ENCODE data around the gene DGLUCY.
A peak's percentile ranks its signal among the peaks of the same experiment; 100 is the strongest.
"Not testable (repeated sequence)": the region's sequence is repeated elsewhere in the genome, so short reads cannot be mapped to it uniquely, and the experiment has no call there.

DGLUCY gene

DNA sequence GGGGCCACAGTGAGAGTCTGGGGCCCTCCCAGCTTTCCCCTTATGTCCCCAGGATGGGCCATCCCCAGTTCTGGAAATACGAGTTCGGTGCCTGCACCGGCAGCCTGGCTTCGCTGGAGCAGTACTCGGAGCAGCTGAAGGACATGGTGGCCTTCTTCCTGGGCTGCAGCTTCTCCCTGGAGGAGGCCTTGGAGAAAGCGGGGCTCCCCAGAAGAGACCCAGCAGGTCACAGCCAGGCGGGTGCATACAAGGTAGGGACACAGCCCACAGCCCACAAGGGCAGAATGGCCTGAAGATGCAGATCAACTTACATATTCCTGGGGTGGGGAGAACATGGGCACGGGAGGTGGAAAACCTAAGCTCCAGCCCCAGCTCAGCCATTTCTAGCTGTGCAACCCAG, 56.1 kb downstream of the DGLUCY start:
- DNase-seq (ENCODE audit: low spot score): no peak

- no peak for DNase-seq (ENCODE audit: low spot score)
Measured at GRCh38 chr14:91170504-91171121, 56.7 kb downstream of the DGLUCY start.

DNA sequence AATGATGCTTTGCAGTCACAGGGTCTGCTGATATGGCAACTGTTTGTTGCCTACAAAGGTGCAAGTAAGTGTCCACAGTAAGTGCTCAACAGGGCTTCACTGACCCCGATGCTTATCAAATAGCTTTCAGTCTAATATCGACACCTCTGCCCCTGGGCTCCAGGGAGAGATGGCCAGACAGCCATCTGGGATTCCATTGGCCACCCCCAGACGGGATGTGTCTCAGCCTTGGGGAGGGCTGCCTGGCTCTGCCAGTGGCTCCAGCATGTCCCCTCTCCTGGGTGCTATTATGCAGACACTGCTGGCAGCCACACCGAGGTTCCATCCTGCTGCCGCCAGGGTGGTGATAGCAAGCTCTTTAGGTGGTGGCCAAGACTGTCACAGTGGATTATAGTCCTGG, 57.4 kb downstream of the DGLUCY start:
- DNase-seq (ENCODE audit: low spot score): no peak

DNA sequence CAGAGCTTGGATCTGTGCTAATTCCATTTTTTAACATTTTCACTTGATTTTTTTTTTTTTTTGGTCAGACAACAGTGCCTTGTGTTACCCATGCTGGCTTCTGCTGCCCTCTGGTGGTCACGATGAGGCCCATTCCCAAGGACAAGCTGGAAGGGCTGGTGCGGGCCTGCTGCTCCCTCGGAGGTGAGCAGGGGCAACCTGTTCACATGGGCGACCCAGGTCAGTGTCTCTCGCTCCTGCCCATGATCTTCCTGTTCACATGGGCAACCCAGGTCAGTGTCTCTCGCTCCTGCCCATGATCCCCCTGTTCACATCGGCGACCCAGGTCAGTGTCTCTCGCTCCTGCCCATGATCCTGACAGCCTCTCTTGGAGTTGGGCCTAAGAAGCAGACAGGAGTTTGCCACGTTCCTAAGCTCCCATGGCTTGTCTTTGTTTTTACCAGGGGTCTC, 59.4 kb downstream of the DGLUCY start:
- DNase-seq (ENCODE audit: low spot score): peak; percentile 80

GRCh38 chr14:91173904-91174303, 60.0 kb downstream of the DGLUCY start:
- no peak for DNase-seq (ENCODE audit: low spot score)

DNA sequence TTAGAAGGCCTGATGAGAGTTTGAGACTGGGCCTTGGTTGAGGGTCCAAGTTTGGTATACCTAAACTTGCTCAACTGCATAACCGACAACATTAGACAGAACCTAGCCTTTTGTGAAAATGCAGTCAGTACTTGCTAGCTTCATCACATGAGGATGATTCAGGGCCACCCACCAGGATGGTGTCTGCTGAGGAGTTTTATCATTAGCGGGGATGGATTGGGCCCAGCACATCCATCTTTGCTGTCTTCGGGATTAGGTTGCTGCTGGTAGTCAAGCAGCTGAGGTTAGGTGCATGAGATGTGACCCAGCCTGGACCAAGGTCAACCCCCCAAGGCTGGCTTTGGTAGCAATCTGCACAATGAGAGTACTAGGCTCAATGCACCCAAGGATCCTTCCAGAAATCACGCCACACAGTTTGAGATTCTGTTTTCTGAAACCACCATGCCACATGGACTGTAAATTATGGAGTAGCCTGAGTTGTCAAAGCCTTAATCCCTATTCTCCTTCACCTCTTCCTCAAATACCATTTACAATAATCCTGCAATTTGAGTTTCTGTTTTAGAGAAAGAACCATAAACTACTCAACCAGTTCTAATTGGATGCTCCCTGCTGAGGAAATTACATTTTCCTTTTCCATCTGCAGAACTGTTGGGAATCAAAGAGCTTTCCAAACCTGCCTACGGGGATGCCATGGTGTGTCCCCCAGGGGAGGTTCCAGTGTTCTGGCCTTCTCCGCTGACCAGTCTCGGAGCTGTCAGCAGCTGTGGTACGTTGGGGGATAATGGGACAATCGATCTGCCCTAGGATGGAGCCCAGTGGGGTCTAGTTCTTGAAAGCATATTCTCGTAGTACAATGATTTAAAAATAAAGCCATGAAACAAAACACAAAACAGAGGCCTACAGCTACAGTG, 61.7 kb downstream of the DGLUCY start:
- DNase-seq (ENCODE audit: low spot score): no peak

DNA sequence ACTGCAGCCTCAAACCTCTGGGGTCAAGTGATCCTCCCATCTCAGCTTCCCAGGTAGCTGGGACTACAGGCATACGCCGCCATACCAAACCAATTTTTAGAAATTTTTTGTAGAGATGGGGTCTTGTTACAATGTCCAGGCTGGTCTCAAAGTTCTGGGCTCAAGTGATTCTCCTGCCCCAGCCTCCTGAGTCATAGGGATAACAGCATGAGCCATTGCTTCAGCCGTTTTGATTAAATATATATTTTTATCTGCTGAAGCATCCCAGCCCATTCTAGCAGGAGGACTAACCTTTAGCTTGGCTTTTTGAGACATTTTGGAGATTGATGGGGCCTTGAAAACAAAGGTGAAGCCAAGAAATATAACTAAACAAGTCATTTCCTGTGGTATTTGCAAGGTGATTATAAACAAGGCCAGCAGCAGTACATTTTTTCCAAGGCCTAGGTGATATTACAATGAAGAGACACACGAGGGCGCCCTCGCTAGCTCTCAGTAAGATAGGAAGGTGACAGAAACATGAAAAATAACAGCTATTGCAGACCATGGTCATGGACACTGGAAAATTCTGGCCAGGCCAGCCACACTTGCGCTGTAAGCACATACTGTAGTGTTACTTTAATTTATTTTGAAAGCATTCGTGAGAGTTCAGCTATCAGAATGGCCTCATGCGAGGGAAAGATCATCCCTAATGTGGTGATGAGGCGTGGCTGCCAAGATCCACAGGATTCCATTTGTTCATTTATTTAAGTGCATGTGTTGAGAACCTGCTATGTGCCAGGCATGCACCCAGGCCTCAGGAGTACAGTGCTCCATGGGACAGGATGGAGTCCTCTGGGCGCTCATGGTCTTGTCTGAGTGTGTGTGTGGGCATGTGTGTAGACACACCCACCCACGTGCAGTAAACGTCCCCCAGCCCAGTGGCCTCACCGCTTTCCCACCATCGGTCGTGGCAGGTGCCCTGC, 63.5 kb downstream of the DGLUCY start:
- peak; percentile 81 for DNase-seq (ENCODE audit: low spot score)

- DNase-seq (ENCODE audit: low spot score): no peak
Measured at GRCh38 chr14:91180611-91181010, 66.7 kb downstream of the DGLUCY start.

DNA sequence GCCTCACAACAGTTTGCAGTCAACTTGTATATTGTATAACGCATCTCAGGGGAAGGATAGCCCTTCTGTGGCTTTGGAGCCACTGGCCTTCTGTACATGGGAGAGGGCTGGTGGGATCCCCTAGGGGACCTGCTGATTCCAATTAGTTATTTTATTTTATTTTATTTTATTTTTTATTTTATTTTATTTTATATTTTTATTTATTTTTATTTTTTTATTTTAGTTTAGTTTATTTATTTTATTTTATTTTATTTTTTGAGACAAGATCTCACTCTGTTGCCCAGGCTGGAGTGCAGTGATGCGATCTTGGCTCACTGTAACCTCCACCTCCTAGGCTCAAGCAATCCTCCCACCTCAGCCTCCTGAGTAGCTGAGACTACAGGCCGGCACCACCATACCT, 68.9 kb downstream of the DGLUCY start:
- DNase-seq (ENCODE audit: low spot score): not testable (repeated sequence)

GRCh38 chr14:91184559-91184958, 70.7 kb downstream of the DGLUCY start:
- DNase-seq (ENCODE audit: low spot score): no peak

DNA sequence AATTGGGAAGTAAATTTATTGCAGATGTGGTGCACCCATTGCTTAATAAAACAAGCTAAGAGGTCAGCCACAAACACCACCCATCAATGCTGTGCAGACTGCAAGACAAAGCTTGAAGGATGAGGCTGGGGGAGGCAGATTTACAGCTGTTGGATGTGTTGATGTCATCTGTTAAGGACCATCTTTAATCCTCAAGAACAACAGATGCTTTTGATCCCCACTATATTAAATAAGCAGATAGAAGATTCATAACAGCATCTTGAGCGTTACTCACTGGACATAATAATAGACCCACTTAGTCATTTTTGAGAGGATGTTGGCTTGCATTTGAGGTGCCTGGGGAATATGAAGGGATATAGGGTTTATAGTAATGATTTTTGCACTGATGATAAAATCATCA, 71.8 kb downstream of the DGLUCY start:
- DNase-seq (ENCODE audit: low spot score): no peak

DNA sequence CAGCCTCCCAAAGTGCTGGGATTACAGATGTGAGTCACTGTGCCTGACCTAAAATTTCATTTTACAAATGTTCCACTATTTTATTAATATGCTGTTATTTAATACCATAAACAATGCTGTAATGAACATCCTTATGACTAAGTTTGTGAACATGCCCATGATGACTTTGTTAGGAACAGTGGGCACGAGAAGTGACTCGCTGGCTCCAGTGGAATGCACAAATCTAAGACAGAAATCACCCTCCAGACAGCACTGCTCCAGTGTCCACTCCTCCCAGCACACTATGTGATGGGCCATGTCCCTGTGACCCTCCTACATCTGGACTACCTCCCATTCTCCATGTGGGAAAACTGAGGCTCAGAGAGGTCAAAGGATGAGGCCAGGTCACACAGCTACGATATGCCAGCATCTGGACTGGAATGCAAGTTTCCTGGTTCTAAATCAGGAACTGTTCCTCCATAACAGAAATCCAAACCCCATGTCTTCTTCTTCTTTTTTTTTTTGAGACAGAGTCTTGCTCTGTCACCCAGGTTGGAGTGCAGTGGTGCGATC, 72.7 kb downstream of the DGLUCY start:
- no peak for DNase-seq (ENCODE audit: low spot score)

GRCh38 chr14:91187271-91187670, 73.4 kb downstream of the DGLUCY start:
- DNase-seq (ENCODE audit: low spot score): no peak

DNA sequence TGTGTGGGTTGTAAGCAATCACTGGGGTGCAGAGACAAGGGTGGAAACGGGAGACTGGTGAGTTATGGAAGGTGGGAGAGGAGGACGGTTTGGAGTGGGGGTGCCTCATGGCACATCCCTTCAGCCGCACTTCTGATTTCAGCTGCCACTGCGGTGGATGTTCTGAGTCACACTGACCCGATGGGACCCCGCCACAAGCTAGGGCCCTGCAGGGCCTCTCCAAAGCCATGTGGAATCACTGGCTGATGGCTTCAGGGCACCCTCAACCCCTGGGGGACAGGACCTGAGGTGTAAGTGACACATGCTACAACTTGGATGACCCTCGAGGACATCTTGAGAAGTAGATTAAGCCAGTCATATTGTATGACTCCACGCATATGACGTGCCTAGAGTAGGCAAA, 77.0 kb downstream of the DGLUCY start:
- DNase-seq (ENCODE audit: low spot score): no peak

DNA sequence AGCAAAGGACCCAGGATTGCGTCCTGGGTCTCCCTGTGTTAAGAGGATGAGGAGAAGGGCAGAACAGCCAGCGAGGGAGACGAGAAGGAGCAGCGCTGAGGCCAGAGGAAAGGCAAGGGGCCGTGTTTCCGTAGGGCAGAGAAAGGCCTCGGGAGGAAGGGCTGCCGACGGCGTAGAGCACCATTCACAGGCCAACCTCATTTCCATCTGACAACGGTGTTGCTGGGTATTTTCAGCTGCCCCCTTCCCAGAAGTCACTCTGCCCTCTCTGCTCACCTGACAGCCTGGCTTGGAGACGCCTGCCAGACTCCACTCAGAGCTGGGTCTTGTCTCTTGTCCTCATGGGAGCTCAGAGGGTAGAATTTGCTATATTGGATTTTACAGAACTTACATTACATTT, 79.2 kb downstream of the DGLUCY start:
- DNase-seq (ENCODE audit: low spot score): no peak

DNA sequence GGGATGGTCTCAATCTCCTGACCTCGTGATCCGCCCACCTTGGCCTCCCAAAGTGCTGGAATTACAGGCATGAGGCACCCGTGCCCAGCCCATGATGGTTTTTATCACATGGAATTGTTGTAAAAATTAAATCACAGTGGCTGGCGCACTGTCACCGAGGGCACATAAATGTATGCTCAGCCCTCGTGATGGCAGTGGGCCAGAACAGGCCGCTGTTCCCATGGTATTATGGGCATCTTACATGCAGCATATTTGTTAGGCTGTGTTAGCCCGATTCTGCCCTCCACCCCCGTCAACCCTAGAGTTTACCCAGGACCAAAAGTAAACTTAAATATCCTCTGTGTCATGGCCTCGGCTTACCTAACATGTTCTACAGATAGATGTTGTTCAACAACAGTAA, 82.0 kb downstream of the DGLUCY start:
- DNase-seq (ENCODE audit: low spot score): no peak

- DNase-seq (ENCODE audit: low spot score): no peak
Measured at GRCh38 chr14:91197631-91198030, 83.8 kb downstream of the DGLUCY start.

DNA sequence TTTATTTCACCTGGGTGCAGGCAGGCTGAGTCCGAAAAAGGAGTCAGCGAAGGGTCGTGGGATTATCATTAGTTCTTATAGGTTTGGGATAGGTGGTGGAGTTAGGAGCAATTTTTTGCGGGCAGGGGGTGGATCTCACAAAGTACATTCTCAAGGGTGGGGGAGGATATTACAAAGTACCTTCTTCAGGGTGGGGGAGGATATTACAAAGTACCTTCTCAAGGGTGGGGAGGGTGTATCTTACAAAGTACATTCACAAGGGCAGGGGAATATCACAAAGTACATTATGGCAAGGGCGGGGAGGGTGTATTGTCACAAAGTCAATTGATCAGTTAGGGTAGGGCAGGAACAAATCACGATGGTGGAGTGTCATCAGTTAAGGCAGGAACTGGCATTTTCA, 86.9 kb downstream of the DGLUCY start:
- not testable (repeated sequence) for DNase-seq (ENCODE audit: low spot score)

DNA sequence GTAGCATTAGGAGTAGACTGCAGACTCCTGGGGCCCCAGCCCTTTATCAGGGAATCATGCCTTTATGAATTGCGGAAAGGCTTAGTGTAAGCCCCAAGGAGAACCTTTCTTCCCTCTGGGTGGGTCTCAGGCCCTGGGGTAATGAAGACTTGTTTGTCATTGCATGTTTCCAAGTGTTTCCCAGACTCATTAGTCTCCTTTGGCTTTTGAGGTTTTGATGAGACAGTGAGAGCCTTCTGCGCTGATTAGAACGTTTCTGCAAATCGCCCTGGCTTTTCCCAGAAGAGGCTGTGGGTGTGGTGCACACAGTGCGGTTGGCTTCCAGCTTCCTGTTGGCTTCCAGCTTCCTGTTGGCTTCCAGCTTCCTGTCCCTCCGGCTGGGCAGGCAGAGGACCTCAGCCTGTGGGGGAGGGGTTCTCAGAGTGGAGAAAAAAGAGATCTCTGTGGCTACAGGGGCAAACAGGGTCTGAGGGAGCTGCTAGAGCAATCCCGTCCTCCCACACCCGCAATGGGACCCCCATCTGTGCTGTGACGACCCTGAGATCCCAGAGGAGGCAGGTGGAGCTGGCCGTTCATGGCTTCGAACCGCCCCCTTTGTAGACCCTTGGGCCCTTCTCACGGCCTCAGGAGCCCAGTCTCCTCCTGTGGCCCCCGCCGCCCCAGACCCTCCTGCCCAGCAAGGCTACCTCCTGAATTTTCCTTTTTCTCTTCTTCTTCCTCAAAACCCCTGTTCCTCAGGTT, 88.5 kb downstream of the DGLUCY start:
- peak; percentile 45 for DNase-seq (ENCODE audit: low spot score)

DNA sequence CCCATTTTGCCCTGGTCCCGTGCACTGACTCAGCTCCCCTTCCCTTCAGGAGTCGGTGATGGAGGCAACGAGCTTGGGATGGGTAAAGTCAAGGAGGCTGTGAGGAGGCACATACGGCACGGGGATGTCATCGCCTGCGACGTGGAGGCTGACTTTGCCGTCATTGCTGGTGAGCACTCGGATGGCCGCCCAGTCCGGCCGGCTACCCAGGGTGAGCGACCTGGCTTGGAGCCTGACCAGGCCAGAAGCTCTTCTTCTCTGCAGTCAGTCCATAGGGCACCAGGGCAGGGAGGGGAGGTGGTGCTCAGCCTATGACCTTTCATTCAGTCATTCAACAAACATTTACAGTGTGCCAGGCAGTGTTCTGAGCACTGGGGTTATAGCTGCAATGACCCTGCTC, 90.8 kb downstream of the DGLUCY start:
- no peak for DNase-seq (ENCODE audit: low spot score)

DNA sequence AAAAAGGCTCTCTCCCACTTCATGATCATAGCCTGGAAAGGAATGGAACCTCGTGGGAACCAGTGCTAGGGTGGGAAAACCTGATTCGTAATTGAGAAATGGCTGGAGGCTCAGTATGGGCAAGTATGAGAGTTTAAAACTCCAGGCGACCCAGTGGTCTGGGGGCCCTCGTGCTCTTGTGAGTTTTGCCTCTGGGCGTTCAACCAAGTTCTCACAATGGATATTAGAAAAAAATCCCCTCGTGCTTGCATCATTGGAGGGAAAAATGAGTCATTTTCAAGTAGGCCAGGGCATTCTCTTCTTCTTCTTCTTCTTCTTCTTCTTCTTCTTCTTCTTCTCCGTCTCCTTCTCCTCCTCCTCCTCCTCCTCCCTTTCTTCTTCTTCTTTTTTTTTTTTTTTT, 91.6 kb downstream of the DGLUCY start:
- no peak for DNase-seq (ENCODE audit: low spot score)

Data from CD4-positive, alpha-beta T cell treated with Interleukin-15 for 4 hours (primary cell).